ENCODE data around the gene GAS7.

GAS7 gene

GRCh38 chr17:10121971-10122707 lies 76.3 kb downstream of the GAS7 start:
- H3K4me3 ChIP-seq (ENCODE audit: low read depth, low read length): no peak overlapping the region
- TF ChIP-seq CTCF (IDR thresholded peaks at IDR 0.05; ENCODE audit: low read depth, low read length): no peak

DNA sequence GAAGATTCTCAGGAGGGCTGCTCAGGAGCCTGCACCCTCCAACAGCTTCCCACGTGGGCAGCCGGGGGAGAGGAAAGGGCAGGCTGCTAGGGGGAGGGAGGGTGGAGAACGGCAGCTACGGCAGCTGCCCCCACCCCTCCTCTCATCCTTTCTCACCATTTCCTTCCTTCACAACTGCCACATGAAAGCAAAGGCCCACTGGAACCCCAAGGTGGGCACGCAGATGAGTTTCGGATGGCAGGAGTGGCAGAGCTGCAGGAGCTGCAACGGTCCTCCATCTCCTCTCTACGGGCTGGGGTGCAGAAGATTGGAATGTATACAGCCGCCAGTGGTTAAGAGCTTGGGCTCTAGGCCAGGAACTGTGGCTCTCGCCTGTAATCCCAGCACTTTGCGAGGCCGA lies 77.7 kb downstream of the GAS7 start:
- no peak overlapping the region for H3K4me3 ChIP-seq (ENCODE audit: low read depth, low read length)
- no peak for TF ChIP-seq CTCF (IDR thresholded peaks at IDR 0.05; ENCODE audit: low read depth, low read length)

DNA sequence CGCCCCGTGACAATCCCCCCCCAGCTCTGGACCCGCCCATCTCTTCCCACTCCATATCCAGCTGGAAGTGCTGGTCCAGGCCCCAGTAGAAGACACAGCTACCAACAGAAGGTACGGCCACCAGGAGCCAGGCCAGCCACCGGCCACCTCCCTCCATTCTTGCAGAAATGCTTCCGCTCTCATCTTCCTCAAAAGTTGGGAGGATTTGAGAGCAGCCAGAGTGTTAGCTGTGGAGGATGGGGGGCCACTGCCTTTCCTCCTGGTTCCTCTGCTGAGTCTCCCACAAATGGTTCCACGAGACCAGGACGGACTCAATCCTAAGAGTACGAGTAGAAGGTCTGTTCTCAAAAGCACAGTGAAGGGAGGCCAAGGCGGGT lies 78.3 kb downstream of the GAS7 start:
- H3K4me3 ChIP-seq (ENCODE audit: low read depth, low read length): no peak overlapping the region
- no peak for TF ChIP-seq CTCF (IDR thresholded peaks at IDR 0.05; ENCODE audit: low read depth, low read length)

GRCh38 chr17:10119203-10120108 lies 79.0 kb downstream of the GAS7 start:
- no peak overlapping the region for H3K4me3 ChIP-seq (ENCODE audit: low read depth, low read length)
- no peak for TF ChIP-seq CTCF (IDR thresholded peaks at IDR 0.05; ENCODE audit: low read depth, low read length)

DNA sequence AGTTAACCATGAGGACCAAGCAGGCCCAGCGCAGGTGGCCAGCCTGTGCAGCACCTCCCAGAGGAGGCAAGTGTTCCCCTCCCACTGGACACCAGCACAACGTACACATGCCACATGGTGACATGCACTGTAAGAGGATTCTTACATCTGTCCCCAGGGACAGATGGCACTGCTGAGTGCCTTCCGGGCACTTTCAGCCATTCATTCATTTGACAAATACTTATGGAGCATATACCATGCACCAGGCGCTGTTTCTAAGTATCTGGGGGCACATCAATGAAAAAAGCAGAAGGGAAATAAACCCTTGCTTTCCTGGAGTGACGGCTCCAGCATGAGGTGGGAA lies 79.6 kb downstream of the GAS7 start:
- no peak for TF ChIP-seq CTCF (IDR thresholded peaks at IDR 0.05; ENCODE audit: low read depth, low read length)
- no peak overlapping the region for H3K4me3 ChIP-seq (ENCODE audit: low read depth, low read length)

DNA sequence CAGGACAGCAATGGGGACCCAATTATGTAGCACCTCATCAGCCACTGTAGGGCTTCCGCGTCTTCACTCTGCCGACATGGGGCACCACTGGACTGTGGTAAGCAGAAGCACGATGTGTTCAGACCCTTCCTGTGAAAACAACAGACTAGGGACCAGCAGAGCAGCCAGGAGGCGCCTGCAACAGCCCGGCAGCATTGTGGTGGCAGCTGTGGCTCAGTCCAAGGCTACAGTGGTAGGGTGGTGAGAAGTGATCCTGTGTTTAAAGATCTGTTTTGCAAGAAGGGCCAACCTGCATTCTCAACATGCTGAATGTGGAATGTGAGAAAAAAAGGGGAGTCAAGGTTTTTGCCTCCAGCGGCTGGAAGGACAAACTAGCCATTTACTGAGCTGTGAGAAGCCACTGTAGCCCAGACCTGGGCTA lies 80.8 kb downstream of the GAS7 start:
- no peak overlapping the region for H3K4me3 ChIP-seq (ENCODE audit: low read depth, low read length)
- TF ChIP-seq CTCF (IDR thresholded peaks at IDR 0.05; ENCODE audit: low read depth, low read length): no peak
